T-cell (primary cell): ENCODE measurements around the gene AFDN. TPM values are rescaled to one million over a fixed set of nuclear protein-coding genes. Genes with fewer than 3 reads are reported as not detected.

Experiments
- ATAC-seq, 4 experiments: fragments of 200-7000 bp in 3 of 4; fragments of 150-1000 bp in 1 of 4; cut with Tn5 transposase; replicated peaks in 1 of 4; 1 replicate in 3 of 4; 2 replicates in 1 of 4; pipeline ENCODE4 v1.10.0; 2021; ENCODE audit warnings: moderate library complexity in 3 of 4, mild to moderate bottlenecking in 2 of 4, moderate number of reproducible peaks in 1 of 4
- CTCF ChIA-PET, 2 donors: fragments of 300-600 bp; sonication (Branson Sonifier 250); formaldehyde crosslinking; loops; one replicate each; lab custom pipeline; 2022; ENCODE audit warnings: antibody characterized with exemption in 2 of 2; lab: Charles Lee
- POLR2A ChIA-PET, 2 donors: fragments of 300-600 bp; sonication (Branson Sonifier 250); formaldehyde crosslinking; loops; one replicate each; lab custom pipeline; 2022; ENCODE audit warnings: antibody characterized with exemption in 2 of 2; lab: Charles Lee
- DNase-seq, 35 experiments: peaks; one replicate each; pipeline versions ENCODE4 v3.0.0 to v3.0.0-alpha.2; 2013 to 2023
- H3K27ac ChIP-seq: one replicate; pipeline ENCODE4 v1.5.1; 2013; ENCODE audit warnings: low read length
- H3K27me3 ChIP-seq, 2 experiments: replicated peaks in 1 of 2; 1 replicate in 1 of 2; 2 replicates in 1 of 2; pipeline versions ENCODE4 v1.6.1 to v1.7.0; 2013; ENCODE audit warnings: low read length in 1 of 2, mixed read lengths in 1 of 2; ENCODE audit not compliant: control insufficient read depth in 2 of 2, insufficient read depth in 2 of 2; ENCODE audit errors: extremely low read depth in 1 of 2
- H3K36me3 ChIP-seq, 2 donors: 1 replicate in 1 of 2; 2 replicates in 1 of 2; pipeline versions ENCODE4 v1.6.1 to v1.7.0; 2013; ENCODE audit warnings: low read length in 1 of 2; ENCODE audit not compliant: control insufficient read depth in 2 of 2, insufficient read depth in 1 of 2; ENCODE audit errors: extremely low read depth in 1 of 2
- H3K4me1 ChIP-seq, 2 experiments: 1 replicate in 1 of 2; 2 replicates in 1 of 2; pipeline versions ENCODE4 v1.6.1 to v1.7.0; 2013; ENCODE audit warnings: low read length in 2 of 2, mixed read lengths in 1 of 2; ENCODE audit not compliant: insufficient read depth in 2 of 2, control insufficient read depth in 1 of 2; ENCODE audit errors: extremely low read depth in 1 of 2
- H3K4me3 ChIP-seq, 2 donors: 1 replicate in 1 of 2; 2 replicates in 1 of 2; pipeline versions ENCODE4 v1.5.1 to v1.7.0; 2013; ENCODE audit warnings: mild to moderate bottlenecking in 2 of 2, low read length in 1 of 2, moderate library complexity in 1 of 2; ENCODE audit not compliant: control insufficient read depth in 1 of 2; ENCODE audit errors: extremely low read depth in 1 of 2
- H3K9me3 ChIP-seq: 2 replicates; pipeline ENCODE4 v1.7.0; 2013
- H3K27ac Mint-ChIP-seq, 2 donors: one replicate each; pipeline ENCODE4 v1.8.0; 2020 to 2021; ENCODE audit warnings: mild to moderate bottlenecking in 2 of 2, mixed read lengths in 2 of 2
- H3K27me3 Mint-ChIP-seq, 2 donors: one replicate each; pipeline ENCODE4 v1.8.0; 2021 to 2022; ENCODE audit warnings: mixed read lengths in 2 of 2
- H3K36me3 Mint-ChIP-seq: one replicate; pipeline ENCODE4 v1.8.0; 2021; ENCODE audit warnings: mixed read lengths
- H3K4me1 Mint-ChIP-seq, 3 donors: one replicate each; pipeline ENCODE4 v1.8.0; 2020 to 2022; ENCODE audit warnings: mixed read lengths in 3 of 3, mild to moderate bottlenecking in 1 of 3
- H3K4me3 Mint-ChIP-seq, 3 donors: one replicate each; pipeline ENCODE4 v1.8.0; 2020 to 2022; ENCODE audit warnings: mild to moderate bottlenecking in 3 of 3, mixed read lengths in 3 of 3, moderate library complexity in 3 of 3
- H3K9me3 Mint-ChIP-seq, 3 donors: one replicate each; pipeline ENCODE4 v1.8.0; 2020 to 2022; ENCODE audit warnings: mixed read lengths in 3 of 3
- WGBS: methylation state at CpG from one replicate; pipeline ENCODE4 v1.1.5; 2013; ENCODE audit warnings: missing lambda C conversion rate; ENCODE audit not compliant: insufficient coverage; 5-methylcytosine and 5-hydroxymethylcytosine counted together
- total RNA-seq, 35 experiments: library from RNA in 6 of 35; stranded (reverse) in 6 of 35; fragments of 120-200 nt in 1 of 35; gene quantifications; one replicate each; pipeline versions ENCODE4 v1.2.1 to v1.2.4 and lab custom pipeline; 2013 to 2026

Gene AFDN
- total RNA-seq, 5 donors from 2014 or later (not counting 1 experiment from before 2014, with no cell fraction given): 10.6 to 30.3 (median 20.7) TPM

DNA sequence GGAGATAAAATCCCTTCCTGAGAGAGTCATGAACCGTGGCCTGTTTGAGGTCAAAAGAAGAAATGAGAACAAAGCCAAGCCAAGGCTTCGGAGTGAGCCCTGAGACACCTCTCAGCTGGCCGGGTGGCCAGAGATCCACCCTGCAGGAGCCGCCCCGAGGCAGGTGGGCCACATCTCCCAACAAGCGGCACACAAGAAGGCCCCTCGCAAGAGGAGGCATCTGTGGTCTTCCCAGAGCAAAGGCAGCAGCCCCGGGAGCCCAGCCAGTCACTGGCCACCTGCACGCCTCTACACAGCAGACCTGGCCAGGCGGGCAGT is 30.9 kb upstream of the AFDN start:
- Histone ChIP-seq H3K4me3 (no peak overlapping the region), H3K27ac (no peak overlapping the region), H3K36me3 (no peaks in the 10 kb centered on the region), H3K4me1 (peaks cover 0 to 13% of the 10 kb centered on the region in 2 experiments), H3K9me3 (no peaks in the 10 kb centered on the region), H3K27me3 (peaks cover 16 to 58% of the 10 kb centered on the region in 2 experiments)
- ChIA-PET POLR2A (no interaction called here), CTCF (no interaction called here)
- peaks cover 7 to 17% (median 7%) of the 10 kb centered on the region in 3 donors for H3K4me1 Mint-ChIP-seq
- no peak for DNase-seq
- no peak overlapping the region for H3K27ac Mint-ChIP-seq
- H3K4me3 Mint-ChIP-seq: peak overlapping the region in 1 of 3 donors; percentile 68
- no peak for ATAC-seq
- peaks cover 47 to 66% of the 10 kb centered on the region in 2 donors for H3K27me3 Mint-ChIP-seq
- WGBS: 86% methylated on average over 10 of the region's 10 CpGs
- H3K9me3 Mint-ChIP-seq: no peaks in the 10 kb centered on the region
- no peaks in the 10 kb centered on the region for H3K36me3 Mint-ChIP-seq

DNA sequence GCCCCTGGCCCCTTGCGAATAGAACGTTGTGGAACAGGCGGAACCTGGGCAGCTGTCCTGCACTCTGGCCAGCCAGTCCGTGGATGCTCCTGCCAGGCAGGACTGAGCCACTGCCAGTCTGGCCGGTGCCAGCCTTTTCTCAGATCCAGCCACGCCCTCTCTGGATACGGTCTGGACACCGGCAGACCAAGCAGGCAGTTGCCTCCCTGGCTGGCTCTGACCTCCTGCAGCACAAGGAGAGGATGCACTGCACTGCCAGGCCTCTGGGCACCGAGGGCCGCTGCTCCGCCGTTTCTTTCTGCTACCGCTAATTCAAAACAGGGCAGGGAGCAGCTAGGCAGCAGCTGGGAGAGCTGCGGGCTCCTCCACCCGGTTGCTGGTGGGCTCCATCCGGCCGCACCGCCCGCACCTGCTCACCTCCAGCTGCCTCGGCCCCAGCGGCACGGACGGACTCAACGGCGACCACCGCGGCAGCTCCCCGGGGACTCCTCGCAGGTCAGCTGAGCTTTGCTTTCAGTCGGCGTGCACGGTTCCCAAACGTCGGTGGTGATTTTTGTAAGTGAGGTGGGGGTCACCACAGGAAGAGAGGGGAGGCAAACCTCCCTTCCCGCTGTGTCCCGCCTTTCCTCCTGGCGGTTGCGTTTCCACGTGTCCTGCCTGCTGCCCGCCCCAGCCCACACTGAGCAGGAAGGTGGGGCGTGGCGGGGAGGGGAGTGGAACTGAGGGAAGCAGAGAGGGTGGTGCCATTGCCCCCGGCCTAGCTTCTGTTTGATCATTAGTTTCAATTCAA is 30.3 kb upstream of the AFDN start:
- Mint-ChIP-seq H3K4me3 (peak overlapping the region; percentile 10 to 68 (median 31)), H3K9me3 (no peaks in the 10 kb centered on the region), H3K4me1 (peaks cover 7 to 17% (median 7%) of the 10 kb centered on the region in 3 donors), H3K27ac (no peak overlapping the region), H3K36me3 (no peaks in the 10 kb centered on the region), H3K27me3 (peaks cover 48 to 66% of the 10 kb centered on the region in 2 donors)
- H3K4me1 ChIP-seq: peaks cover 0 to 13% of the 10 kb centered on the region in 2 experiments
- ATAC-seq (peak in 1 of 4 experiments; percentile 35), DNase-seq (no peak)
- no peaks in the 10 kb centered on the region for H3K36me3 ChIP-seq
- no peaks in the 10 kb centered on the region for H3K9me3 ChIP-seq
- CTCF ChIA-PET: no interaction called here
- H3K27ac ChIP-seq: no peak overlapping the region
- peaks cover 16 to 54% of the 10 kb centered on the region in 2 experiments for H3K27me3 ChIP-seq
- POLR2A ChIA-PET: no interaction called here
- WGBS: 30% methylated on average over 24 of the region's 43 CpGs
- H3K4me3 ChIP-seq: peak overlapping the region in 1 of 2 donors; percentile 40

DNA sequence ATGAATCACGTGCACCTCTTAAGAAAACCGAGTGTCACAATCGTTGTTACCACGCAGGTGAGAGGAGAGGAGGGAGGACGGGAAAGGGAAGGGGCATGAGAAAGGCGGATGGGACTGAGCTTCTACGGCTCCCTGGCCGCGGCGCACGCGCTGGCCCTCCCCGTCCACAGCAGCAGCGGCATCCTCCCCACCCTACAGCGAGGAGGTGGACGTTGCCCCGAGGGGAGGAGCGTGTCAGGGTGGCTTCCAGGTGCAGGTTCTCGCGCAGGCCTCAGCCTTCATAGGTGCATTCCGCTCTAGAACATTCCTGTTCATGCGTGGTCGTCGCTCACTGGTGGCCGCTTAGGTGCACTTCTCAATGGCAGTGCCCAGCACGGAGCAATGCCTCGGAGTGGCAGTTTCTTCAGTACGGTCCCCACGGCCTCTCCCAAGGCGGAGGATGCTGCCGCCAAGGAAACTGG is 29.7 kb upstream of the AFDN start:
- Mint-ChIP-seq H3K9me3 (no peaks in the 10 kb centered on the region), H3K4me3 (peak overlapping the region; percentile 10 to 68 (median 31)), H3K36me3 (no peaks in the 10 kb centered on the region), H3K27me3 (peaks cover 55 to 70% of the 10 kb centered on the region in 2 donors), H3K27ac (no peak overlapping the region), H3K4me1 (peaks cover 7 to 17% (median 7%) of the 10 kb centered on the region in 3 donors)
- ChIA-PET CTCF (no interaction called here), POLR2A (no interaction called here)
- no peak for ATAC-seq
- Histone ChIP-seq H3K27me3 (peaks cover 16 to 53% of the 10 kb centered on the region in 2 experiments), H3K4me3 (peak overlapping the region in 1 of 2 donors; percentile 40), H3K4me1 (peaks cover 0 to 13% of the 10 kb centered on the region in 2 experiments), H3K27ac (no peak overlapping the region), H3K36me3 (no peaks in the 10 kb centered on the region), H3K9me3 (no peaks in the 10 kb centered on the region)
- WGBS: 62% methylated on average over 28 of the region's 31 CpGs
- no peak for DNase-seq

DNA sequence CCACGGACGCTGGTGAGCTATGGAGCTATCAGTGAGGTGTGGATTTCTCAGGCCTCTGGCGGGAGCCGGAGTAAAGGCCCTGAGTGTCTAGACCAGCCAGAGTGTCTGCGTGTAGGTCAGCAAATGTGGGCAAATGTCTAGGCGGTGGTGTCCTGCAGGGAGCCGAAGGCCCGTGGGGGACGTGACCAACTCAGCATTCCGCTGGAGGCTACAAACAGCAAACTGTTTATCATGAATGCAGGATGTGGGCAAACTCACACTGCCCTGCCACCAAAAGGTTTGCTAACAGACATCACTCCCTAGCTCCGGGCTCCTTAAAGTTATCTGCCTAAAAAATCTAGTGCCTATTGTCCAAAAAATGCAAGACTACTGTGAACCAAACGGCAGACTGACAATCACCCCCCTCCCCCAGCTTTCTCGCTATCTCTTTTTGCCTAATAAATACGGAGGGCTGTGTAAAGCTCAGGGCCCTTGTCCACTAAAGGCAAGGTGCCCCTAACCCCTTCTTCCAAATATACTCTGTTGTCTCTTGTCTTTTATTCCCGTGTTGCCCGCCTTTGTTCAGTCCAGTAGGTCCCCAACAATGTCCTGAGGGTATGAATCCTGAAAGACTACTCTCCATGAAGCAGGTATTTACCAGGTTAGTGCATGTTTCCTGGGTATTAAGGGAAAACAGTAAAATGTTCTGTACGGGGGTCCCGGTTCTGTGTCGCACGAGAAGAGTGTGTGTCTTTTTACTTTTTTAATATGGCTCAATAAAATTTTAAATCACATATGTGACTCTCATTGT is 29.0 kb upstream of the AFDN start:
- ChIA-PET POLR2A (no interaction called here), CTCF (no interaction called here)
- Histone ChIP-seq H3K27me3 (peaks cover 18 to 56% of the 10 kb centered on the region in 2 experiments), H3K4me3 (no peak overlapping the region), H3K4me1 (peaks cover 0 to 13% of the 10 kb centered on the region in 2 experiments), H3K27ac (no peak overlapping the region), H3K9me3 (no peaks in the 10 kb centered on the region), H3K36me3 (no peaks in the 10 kb centered on the region)
- H3K4me1 Mint-ChIP-seq: peaks cover 7 to 17% (median 7%) of the 10 kb centered on the region in 3 donors
- ATAC-seq (no peak), DNase-seq (no peak)
- H3K27ac Mint-ChIP-seq: no peak overlapping the region
- H3K4me3 Mint-ChIP-seq: peak overlapping the region in 1 of 3 donors; percentile 68
- H3K27me3 Mint-ChIP-seq: peaks cover 57 to 72% of the 10 kb centered on the region in 2 donors
- H3K9me3 Mint-ChIP-seq: no peaks in the 10 kb centered on the region
- no peaks in the 10 kb centered on the region for H3K36me3 Mint-ChIP-seq
- 63% methylated on average over 14 of the region's 20 CpGs for WGBS

DNA sequence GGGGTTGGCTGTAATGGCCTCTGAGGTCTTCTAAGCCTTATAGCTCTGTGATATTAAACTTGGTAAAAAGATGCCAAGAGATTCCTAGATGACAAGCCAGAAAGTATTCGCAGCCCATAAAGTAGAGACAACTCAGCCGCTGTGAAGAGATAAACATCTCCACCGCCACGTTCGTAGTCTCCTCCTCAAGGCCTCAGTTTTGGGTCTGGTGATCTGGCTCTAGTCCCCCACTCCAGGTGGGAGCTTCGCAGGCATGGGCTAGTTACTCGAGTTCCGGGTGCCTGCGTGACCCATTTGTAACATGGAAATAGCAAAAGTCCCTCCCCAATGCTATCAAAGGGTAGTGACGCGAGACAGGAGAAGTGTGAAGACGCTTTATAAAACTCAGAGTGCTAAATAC is 28.3 kb upstream of the AFDN start:
- ATAC-seq: no peak
- H3K36me3 ChIP-seq: no peaks in the 10 kb centered on the region

DNA sequence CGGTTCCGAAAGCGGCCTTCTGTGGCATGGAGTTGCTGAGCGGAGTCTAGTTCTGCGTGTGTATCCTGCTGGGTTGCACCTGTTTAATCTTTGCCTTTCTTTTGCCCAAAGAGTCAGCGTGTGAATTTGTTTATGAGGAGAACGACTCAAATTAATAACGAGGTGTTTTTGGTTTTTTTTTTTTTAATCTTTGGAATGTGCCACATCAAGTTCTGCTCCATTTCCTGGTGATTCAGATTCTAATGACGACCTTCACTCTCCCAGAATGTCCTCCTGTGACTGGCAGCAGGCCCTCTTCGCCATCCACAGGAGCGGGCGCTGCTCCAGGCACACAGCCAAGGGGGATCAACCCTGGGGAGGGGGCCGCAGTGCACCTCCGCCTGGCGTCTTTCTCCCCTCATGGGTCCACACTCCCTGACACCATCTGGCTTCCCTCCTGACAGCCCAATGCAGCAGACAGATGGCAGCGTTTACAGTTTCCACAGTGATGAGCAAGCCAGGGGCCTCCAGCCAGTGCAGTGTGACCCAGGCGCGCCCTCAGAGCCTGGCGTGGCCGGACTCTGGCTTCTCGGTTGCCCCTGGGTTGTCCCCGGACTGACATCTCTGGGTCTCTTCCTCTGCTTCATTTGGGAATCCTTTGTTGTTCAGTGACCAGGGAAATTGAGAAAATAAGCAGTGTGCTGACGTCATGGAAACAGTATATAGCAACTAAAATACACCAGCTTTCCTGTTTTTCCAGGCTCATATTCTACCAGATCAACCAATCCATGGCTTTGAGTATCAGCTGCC is 27.5 kb upstream of the AFDN start:
- Mint-ChIP-seq H3K27me3 (peaks cover 55 to 73% of the 10 kb centered on the region in 2 donors), H3K36me3 (no peaks in the 10 kb centered on the region), H3K4me1 (peaks cover 7 to 17% (median 7%) of the 10 kb centered on the region in 3 donors), H3K9me3 (no peaks in the 10 kb centered on the region), H3K27ac (no peak overlapping the region), H3K4me3 (no peak overlapping the region)
- CTCF ChIA-PET: no interaction called here
- no peak for ATAC-seq
- DNase-seq: no peak
- Histone ChIP-seq H3K36me3 (no peaks in the 10 kb centered on the region), H3K27me3 (peaks cover 18 to 63% of the 10 kb centered on the region in 2 experiments), H3K9me3 (no peaks in the 10 kb centered on the region), H3K4me3 (no peak overlapping the region), H3K4me1 (peaks cover 0 to 13% of the 10 kb centered on the region in 2 experiments), H3K27ac (no peak overlapping the region)
- 80% methylated on average over 19 of the region's 23 CpGs for WGBS
- POLR2A ChIA-PET: no interaction called here

More for the DNA sequence above, 28.3 kb upstream of the AFDN start:
- H3K9me3 ChIP-seq: no peaks in the 10 kb centered on the region
- no peak overlapping the region for H3K27ac Mint-ChIP-seq
- H3K27me3 ChIP-seq: peaks cover 18 to 57% of the 10 kb centered on the region in 2 experiments
- 83% methylated on average over 5 of the region's 12 CpGs for WGBS
- H3K4me1 Mint-ChIP-seq: peaks cover 7 to 17% (median 7%) of the 10 kb centered on the region in 3 donors
- ChIA-PET POLR2A (no interaction called here), CTCF (no interaction called here)
- H3K4me3 ChIP-seq: no peak overlapping the region
- H3K36me3 Mint-ChIP-seq: no peaks in the 10 kb centered on the region
- no peak overlapping the region for H3K4me3 Mint-ChIP-seq
- H3K4me1 ChIP-seq: peaks cover 0 to 13% of the 10 kb centered on the region in 2 experiments
- DNase-seq: no peak
- peaks cover 55 to 73% of the 10 kb centered on the region in 2 donors for H3K27me3 Mint-ChIP-seq
- no peaks in the 10 kb centered on the region for H3K9me3 Mint-ChIP-seq
- H3K27ac ChIP-seq: no peak overlapping the region
